A673 (cell line): Measurements from ENCODE around the gene BRD4. TPM values are rescaled to one million over a fixed set of nuclear protein-coding genes. Genes with fewer than 3 reads are reported as not detected.

Experiments used
- BruUV-seq: library from RNA; stranded (reverse); fragments of 400-500 nt; replicated peaks from 2 replicates; lab custom pipeline; 2021; lab: Mats Ljungman, UMichigan
- CTCF ChIA-PET: fragments of 300-600 bp; sonication (Branson Sonifier 250); formaldehyde crosslinking; loops from one replicate; lab custom pipeline; 2022; ENCODE audit warnings: antibody characterized with exemption; lab: Charles Lee
- POLR2A ChIA-PET: fragments of 300-600 bp; sonication (Branson Sonifier 250); formaldehyde crosslinking; loops from one replicate; lab custom pipeline; 2022; ENCODE audit warnings: antibody characterized with exemption; ENCODE audit not compliant: low non-redundant PET; lab: Charles Lee
- DNase-seq: peaks from one replicate; pipeline ENCODE4 v3.0.0-alpha.2; 2015; ENCODE audit warnings: low spot score
- H3K27ac ChIP-seq: fragments of 200-600 bp; sonication (generic); 2 replicates; pipeline ENCODE4 v1.5.1; 2016; ENCODE audit warnings: mixed run types, low read depth, mild to moderate bottlenecking, mixed read lengths, antibody characterized with exemption, low read length; ENCODE audit not compliant: poor library complexity, severe bottlenecking
- H3K27me3 ChIP-seq: fragments of 200-600 bp; sonication (generic); replicated peaks from 2 replicates; pipeline ENCODE4 v1.6.1; 2017; ENCODE audit warnings: mixed run types, low read depth, mild to moderate bottlenecking, mixed read lengths, antibody characterized with exemption, low read length; ENCODE audit not compliant: insufficient read depth, poor library complexity
- H3K36me3 ChIP-seq: fragments of 200-600 bp; sonication (generic); 2 replicates; pipeline ENCODE4 v1.6.1; 2016; ENCODE audit warnings: mixed run types, mild to moderate bottlenecking, mixed read lengths, antibody characterized with exemption, low read length; ENCODE audit not compliant: insufficient read depth, poor library complexity, severe bottlenecking
- H3K4me1 ChIP-seq: fragments of 200-600 bp; sonication (generic); 2 replicates; pipeline ENCODE4 v1.6.1; 2017; ENCODE audit warnings: mixed run types, mild to moderate bottlenecking, mixed read lengths, antibody characterized with exemption, low read length; ENCODE audit not compliant: insufficient read depth, poor library complexity, severe bottlenecking
- H3K4me3 ChIP-seq: fragments of 200-600 bp; sonication (generic); 2 replicates; pipeline ENCODE4 v1.5.1; 2016; ENCODE audit warnings: low read depth, mixed run types, mild to moderate bottlenecking, mixed read lengths, low read length; ENCODE audit not compliant: poor library complexity, severe bottlenecking
- H3K9me3 ChIP-seq: fragments of 200-600 bp; sonication (generic); 2 replicates; pipeline ENCODE4 v1.6.1; 2016; ENCODE audit warnings: mixed run types, low read depth, mild to moderate bottlenecking, mixed read lengths, antibody characterized with exemption, low read length; ENCODE audit not compliant: poor library complexity, severe bottlenecking
- EZH2 ChIP-seq: fragments of 200-600 bp; sonication (generic); IDR thresholded peaks from 2 replicates; pipeline ENCODE4 v1.6.1; 2017; ENCODE audit warnings: borderline replicate concordance, low read depth, mild to moderate bottlenecking, mixed read lengths, antibody characterized with exemption, low read length; ENCODE audit not compliant: poor library complexity, severe bottlenecking
- intact Hi-C: fragments of 100-400 bp; cut with micrococcal nuclease; formaldehyde crosslinking; loops from one replicate; pipeline ENCODE4 v1.10.0; 2022; ENCODE audit not compliant: unreplicated experiment
- total RNA-seq: library from RNA; stranded (reverse); gene quantifications from 2 replicates; pipeline ENCODE4 v1.2.3, GENCODE V29; 2021
- TF ChIP-seq, protein P1 (sequence below): fragments of 300-800, 200-600 bp; sonication (generic); conservative IDR thresholded peaks from 2 replicates; pipeline ENCODE4 v1.5.1; 2017; ENCODE audit warnings: low read depth, mild to moderate bottlenecking, antibody characterized with exemption, low read length, moderate library complexity, mixed read lengths

BRD4 gene
- total RNA-seq, 1 experiment from 2014 or later, result 174 TPM

DNA sequence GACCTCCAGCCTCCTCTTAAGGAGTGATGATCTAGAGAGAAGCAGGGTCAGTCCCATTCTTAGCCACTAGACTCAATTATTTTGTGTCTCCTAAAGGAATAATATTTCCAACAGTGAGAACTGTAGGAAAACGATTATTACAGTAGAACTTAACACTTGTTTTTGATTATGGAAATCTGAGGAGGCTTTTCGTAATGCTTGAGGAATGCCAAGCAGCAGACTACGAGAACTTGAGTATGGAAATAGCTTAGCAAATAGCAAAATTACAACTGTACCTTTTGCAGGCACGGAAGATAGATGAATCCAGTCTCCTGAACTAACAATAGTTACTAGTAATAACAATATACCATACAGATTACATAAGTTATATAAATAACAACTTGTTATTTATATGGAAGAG, 12.2 kb downstream of the BRD4 start:
- no peak for DNase-seq
- H3K27ac ChIP-seq, result no peak overlapping the region
- intact Hi-C loops, result loop anchor here (5.0 kb wide), 1 partner anchor 38 kb away; no protein-coding TSS in a partner anchor
- TF ChIP-seq, protein P1, sequence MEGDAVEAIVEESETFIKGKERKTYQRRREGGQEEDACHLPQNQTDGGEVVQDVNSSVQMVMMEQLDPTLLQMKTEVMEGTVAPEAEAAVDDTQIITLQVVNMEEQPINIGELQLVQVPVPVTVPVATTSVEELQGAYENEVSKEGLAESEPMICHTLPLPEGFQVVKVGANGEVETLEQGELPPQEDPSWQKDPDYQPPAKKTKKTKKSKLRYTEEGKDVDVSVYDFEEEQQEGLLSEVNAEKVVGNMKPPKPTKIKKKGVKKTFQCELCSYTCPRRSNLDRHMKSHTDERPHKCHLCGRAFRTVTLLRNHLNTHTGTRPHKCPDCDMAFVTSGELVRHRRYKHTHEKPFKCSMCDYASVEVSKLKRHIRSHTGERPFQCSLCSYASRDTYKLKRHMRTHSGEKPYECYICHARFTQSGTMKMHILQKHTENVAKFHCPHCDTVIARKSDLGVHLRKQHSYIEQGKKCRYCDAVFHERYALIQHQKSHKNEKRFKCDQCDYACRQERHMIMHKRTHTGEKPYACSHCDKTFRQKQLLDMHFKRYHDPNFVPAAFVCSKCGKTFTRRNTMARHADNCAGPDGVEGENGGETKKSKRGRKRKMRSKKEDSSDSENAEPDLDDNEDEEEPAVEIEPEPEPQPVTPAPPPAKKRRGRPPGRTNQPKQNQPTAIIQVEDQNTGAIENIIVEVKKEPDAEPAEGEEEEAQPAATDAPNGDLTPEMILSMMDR, result no peak
- no peak for TF ChIP-seq EZH2
- H3K4me3 ChIP-seq, result no peak overlapping the region
- BruUV-seq, result no TSS peak
- peaks cover 58% of the 10 kb centered on the region for H3K4me1 ChIP-seq
- ChIA-PET CTCF (no interaction called here), POLR2A (no interaction called here)
- no peaks in the 10 kb centered on the region for H3K9me3 ChIP-seq
- H3K27me3 ChIP-seq, result no peaks in the 10 kb centered on the region
- H3K36me3 ChIP-seq, result no peaks in the 10 kb centered on the region

DNA sequence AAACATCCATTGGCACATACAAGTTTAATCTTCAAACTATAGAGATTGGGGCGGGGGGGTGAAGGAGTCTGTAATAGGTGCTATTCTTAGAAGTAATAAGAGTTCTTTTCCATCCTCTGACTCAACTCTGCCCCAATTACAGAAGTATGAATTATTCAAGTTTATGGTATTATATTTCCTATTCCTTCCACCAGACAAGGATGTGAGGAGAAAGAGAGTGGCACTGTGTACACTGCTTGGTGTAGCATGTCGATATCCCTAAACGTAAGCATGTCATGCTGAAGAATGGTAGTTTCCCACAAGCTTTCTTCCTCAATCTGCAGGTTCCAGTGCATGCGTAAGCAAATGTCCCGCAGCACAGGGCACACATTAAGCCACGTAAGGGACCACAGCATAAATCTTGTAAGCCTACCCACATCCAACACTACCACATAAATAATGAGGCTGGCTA, 14.1 kb downstream of the BRD4 start:
- peak overlapping the region; percentile 23 for H3K27ac ChIP-seq
- DNase-seq, result no peak
- H3K4me3 ChIP-seq, result no peak overlapping the region
- peaks cover 41% of the 10 kb centered on the region for H3K4me1 ChIP-seq
- intact Hi-C loops, result no loop called here
- no peaks in the 10 kb centered on the region for H3K9me3 ChIP-seq
- no peaks in the 10 kb centered on the region for H3K36me3 ChIP-seq
- POLR2A ChIA-PET, result interaction anchor here (0.5 kb wide), 1 partner anchor 964 kb away, joined by 3 read pairs; no protein-coding TSS in a partner anchor
- no peak for TF ChIP-seq EZH2
- TF ChIP-seq, protein P1, result no peak
- H3K27me3 ChIP-seq, result no peaks in the 10 kb centered on the region
- no TSS peak for BruUV-seq
- CTCF ChIA-PET, result no interaction called here

DNA sequence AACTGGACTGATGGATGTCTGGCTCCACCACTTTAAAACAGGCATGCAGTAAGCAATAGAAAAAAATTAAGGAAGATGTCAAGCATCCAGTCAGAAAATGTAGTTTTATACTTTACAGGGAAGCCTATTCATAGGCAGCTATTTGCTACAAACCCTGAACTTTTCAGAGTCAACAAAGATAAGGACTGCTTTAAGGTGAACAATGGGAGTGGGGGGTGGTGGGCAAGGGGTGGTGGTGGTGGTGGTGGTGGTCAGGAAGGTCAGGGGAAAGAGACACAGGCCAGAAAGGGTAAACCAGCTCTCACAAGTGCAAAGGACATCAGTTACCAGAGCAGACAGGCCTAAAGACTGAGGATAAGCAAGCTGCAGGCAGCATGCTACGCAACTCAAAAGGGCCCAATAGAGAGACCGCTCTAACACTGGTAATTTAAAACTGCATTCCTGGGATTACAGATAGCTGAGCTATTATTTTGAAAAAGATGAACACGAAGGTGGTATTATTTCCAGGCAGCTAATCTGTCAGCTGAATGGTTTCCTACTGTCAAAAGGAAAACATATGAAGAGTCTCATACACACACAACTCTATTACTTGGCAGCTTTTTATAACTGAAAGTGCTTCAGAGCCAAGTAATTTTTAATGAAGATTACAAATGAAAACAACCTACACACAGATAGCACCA, 14.8 kb downstream of the BRD4 start:
- intact Hi-C loops, result no loop called here
- Histone ChIP-seq H3K4me3 (no peak overlapping the region), H3K27ac (peak overlapping the region; percentile 23), H3K9me3 (no peaks in the 10 kb centered on the region), H3K36me3 (no peaks in the 10 kb centered on the region), H3K27me3 (no peaks in the 10 kb centered on the region), H3K4me1 (peaks cover 41% of the 10 kb centered on the region)
- TF ChIP-seq, protein P1, result no peak
- no peak for TF ChIP-seq EZH2
- DNase-seq, result no peak
- no TSS peak for BruUV-seq
- ChIA-PET POLR2A (no interaction called here), CTCF (interaction anchor here (0.7 kb wide), 1 partner anchor 74 kb away, joined by 11 read pairs; no protein-coding TSS in a partner anchor)
